NCI-H1105 treated with DMSO at 0.1 percent for 48 hours (cell line): ENCODE data around the gene TMEM119.
"Not testable (repeated sequence)": the region's sequence is repeated elsewhere in the genome, so short reads cannot be mapped to it uniquely, and the experiment has no call there.

Source experiments
- DNase-seq: peaks from one replicate; lab custom pipeline; 2025; lab: John Stamatoyannopoulos, UW

TMEM119 gene

DNA sequence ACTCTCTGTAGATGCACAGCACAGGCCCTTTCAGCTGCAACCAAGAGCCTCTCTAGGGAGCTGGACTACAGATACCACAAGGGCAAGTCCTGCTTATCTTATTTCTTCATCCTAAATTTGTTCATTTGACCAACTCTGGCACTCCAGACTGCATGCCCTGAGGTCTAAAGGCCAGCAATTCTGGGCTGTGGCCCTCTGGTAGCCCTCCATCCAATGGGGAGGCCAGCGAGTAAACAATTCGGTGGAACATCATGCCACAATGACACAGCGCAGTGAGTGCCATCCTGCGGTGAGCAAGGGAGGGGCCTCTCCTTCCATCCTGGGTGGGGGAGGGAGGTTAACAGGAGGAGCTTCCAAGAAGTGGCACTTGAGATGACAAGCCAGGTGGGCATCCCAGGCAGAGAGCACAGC lies 36.5 kb upstream of the TMEM119 start:
- no peak for DNase-seq

GRCh38 chr12:108633534-108634248 lies 35.8 kb upstream of the TMEM119 start, which contains the start of gene SELPLG:
TSS of gene SELPLG (minus strand) at chr12:108633894. CDS start at chr12:108624307, 9,587 bp downstream.
- DNase-seq = no peak

DNA sequence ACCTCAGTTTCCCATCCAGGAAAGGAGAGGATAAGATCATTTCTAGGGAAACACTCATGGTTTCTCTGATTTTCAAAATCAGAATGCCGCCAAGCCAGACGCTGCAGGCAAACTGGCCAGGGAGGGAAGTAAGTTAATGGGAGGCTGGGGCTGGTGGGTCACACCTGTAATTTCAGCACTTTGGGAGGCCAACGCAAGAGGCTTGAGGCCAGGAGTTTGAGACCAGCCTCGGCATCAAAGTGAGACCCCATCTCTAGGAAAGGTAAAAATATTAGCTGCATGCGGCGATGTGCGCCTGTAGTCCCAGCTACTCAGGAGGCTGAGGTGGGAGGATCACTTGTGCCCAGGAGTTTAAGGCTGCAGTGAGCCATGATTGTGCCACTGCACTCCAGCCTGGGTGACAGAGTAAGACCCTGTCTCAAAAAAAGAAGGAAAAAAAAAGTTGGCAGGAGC lies 35.2 kb upstream of the TMEM119 start:
- DNase-seq = no peak

DNA sequence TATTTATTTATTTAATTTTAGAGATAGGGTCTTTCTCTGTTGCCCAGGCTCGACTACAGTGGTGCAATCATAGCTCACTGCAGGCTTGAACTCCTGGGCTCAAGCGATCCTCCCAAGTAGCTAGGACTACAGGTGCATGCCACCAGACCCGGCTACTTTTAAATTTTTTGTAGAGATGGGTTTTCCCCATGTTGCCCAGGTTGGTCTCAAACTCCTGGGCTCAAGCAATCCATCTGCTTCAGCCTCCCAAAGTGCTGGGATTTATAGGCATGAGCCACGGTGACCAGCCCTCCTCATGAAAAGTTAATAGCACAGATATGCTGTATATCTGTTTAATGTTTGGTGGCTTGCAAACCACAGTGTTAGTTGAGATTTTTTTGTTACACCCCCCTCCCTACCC lies 33.4 kb upstream of the TMEM119 start:
- DNase-seq = not testable (repeated sequence)

- DNase-seq = no peak
Observed at GRCh38 chr12:108630481-108631207, 32.8 kb upstream of the TMEM119 start.

DNA sequence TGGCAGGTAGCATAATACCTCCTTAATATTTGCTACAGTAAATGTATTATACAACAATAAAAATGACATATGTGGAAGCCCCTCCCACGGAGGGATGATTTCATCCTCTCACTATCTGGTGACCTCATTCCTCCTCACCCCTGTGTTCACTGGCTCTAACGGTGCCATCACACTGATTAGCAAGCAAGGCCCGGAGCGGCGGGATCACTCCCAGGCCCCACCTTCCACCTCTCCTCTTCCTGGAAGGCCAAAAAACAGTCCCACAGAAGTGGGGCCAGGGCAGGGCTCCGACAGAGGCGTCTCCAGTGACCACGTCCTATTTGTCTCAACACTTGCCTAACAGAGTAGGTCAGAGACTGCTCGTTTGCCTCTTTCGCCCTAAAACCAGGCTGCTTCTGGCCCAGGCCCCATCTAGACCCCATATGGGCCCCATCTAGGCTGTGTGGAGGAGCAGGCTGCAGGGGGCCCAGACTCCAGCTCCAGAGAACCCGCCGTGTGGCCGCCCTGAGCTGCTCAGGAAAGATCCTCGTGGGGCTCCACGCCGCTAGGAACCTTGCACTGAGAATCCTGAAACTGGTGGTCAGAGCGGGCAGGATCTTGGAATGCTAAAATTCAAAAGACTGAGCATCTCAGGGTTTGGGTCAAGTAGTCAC lies 32.1 kb upstream of the TMEM119 start:
- DNase-seq = no peak

DNA sequence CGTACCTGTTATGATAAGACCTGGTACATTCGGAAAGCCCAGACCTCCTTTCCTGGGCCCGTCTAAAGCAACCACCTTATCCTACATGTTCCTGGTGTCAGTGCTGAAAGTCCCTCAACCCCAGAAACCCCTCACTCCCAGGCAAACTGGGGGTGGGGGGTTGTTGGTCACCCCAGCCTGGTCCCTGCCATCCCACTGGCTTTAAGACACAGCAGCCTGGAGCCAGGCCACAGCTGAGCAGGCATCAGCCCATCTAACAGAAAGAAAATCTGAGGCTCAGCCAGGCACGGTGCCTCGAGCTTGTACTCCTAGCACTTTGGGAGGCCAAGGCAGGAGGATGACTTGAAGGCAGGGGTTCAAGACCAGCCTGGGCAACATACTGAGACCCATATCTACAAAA lies 31.3 kb upstream of the TMEM119 start:
- DNase-seq = no peak

- no peak for DNase-seq
Observed at GRCh38 chr12:108627134-108627920, 29.4 kb upstream of the TMEM119 start.

- DNase-seq = no peak
Observed at GRCh38 chr12:108625228-108625627, 27.3 kb upstream of the TMEM119 start.

GRCh38 chr12:108623577-108623976 lies 25.7 kb upstream of the TMEM119 start:
- DNase-seq = no peak

- no peak for DNase-seq
Observed at GRCh38 chr12:108622921-108623514, 25.1 kb upstream of the TMEM119 start.

DNA sequence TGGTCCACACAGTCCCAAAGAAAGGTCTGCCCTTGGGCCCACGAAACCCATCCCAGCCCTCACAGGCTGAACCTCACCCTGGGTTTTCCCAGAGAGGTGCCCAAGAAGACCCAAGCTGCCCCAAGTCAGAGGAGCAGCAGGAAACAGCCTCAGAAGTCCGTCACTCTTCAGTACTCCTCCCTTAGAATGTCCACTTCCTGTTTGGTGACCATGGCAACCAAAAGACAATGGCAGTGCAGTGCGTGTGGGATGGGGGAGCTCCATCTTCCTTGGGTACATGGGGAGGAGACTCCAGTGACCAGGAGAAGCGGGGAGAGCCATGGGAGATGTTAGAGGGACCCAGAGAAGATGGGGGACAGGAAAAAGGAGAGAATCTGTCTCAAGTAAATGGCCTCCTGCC lies 24.5 kb upstream of the TMEM119 start:
- no peak for DNase-seq

GRCh38 chr12:108621161-108621560 lies 23.3 kb upstream of the TMEM119 start:
- DNase-seq = no peak

GRCh38 chr12:108620236-108620879 lies 22.5 kb upstream of the TMEM119 start:
- DNase-seq = no peak

- no peak for DNase-seq
Observed at GRCh38 chr12:108619369-108620160, 21.7 kb upstream of the TMEM119 start.

DNA sequence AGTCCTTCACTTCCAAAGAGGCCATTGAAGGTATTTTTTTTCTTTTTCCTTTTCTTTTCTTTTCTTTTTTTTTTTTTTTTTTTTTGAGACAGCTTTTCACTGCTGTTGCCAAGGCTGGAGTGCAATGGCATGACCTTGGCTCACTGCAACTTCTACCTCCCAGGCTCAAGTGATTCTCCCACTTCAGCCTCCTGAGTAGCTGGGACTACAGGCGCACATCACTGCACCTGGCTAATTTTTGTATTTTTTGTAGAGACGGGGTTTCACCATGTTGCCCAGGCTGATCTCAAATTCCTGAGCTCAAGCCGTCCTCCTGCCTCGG lies 21.0 kb upstream of the TMEM119 start:
- DNase-seq = not testable (repeated sequence)

DNA sequence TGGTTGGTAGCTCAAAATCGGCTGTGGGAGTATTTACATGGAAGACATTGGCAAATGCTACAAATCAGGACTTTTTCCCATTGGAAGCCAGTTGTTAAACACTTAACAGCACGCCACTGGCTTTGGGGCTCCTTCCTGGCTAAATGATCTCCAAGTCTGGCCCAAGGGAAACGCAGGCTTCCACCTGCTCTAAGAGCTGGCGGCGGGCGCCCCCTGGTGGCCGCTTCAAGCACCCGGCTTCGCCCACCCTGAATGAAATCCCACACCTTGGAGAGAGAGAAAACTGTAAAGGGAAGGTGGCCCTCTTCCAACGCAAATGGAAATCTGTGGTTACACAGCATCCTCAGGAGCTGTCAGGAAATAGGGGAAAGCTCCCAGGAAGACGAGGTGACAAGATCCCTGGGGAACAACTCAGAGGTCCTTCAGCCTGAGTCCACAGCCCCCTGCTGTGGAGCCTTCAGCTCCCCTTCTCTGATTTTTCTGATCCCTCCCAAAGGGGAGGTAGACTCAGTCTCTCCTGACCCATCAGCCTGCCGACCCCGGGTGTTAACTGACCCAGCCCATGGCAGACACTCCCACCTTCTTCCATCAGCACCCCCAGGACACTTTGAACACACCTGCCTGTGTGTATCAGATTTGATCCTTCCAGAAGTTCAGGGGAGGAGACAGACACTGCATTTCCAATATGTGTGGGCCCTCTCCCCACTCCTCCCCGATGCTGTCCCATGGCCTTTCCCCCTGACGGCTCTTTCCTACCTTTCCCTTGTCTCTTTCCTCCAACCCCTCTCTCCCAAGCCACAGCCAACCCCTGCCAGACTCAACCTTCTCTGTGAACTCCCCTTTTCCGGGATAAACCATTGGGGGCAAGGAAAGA lies 20.4 kb upstream of the TMEM119 start:
- DNase-seq = peak; percentile 80

DNA sequence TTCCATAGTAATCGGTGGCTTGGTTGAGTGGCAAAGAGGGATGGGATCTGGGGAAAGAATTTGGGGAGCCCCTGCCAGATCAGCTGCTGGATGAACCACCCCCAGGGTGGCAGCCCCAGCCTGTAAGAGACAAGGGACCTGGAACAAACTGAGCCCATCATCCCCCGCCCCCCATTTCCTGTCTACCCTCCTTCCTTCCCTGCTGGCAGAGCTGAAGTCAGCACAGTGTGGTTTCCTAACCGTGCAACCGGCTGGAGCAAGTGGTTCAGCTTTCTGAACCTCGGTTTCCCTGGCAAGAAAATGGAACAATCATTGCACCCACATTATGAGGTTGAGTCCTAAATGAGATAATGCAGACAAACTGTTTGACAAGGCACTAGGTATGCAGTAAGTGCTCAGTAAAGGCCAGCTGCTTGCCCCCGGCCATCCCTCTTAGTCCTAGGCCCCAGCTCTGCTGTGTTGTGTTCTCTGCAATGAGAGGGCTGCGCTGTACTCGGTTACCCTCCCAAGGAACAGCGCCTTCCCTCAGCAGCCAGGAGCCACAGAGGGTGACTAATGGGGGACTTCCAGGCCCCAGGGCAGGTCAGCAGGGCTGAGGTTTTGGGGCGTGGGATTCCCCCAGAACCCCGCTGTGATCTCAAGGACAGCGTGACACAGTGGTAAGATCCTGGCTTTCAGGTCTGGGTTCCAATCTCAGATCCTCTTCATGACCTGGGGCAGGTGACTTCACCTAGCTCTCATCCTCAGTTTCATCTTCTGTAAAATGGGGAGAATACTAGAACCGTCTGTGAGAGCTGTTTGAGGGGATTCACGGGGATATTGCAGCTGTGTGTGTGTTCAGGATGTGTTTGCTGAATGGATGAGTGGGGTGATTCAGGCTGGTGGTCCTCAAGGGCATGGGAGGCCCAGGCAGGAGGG lies 19.3 kb upstream of the TMEM119 start:
- DNase-seq = no peak
